Mesendoderm (in vitro differentiated cells): ENCODE results near the gene ATG7.

ENCODE experiments used
- DNase-seq: peaks from one replicate; pipeline ENCODE4 v3.0.0; 2013
- H2AK5ac ChIP-seq: 2 replicates; pipeline ENCODE4 v1.6.1; 2013; ENCODE audit warnings: low read length, inconsistent platforms
- H2BK120ac ChIP-seq: 2 replicates; pipeline ENCODE4 v1.6.1; 2013; ENCODE audit warnings: low read depth, mild to moderate bottlenecking, low read length, moderate library complexity, mixed read lengths
- H2BK15ac ChIP-seq: replicated peaks from 2 replicates; pipeline ENCODE4 v1.6.1; 2013; ENCODE audit warnings: low read depth, mild to moderate bottlenecking, moderate library complexity
- H2BK5ac ChIP-seq: 2 replicates; pipeline ENCODE4 v1.6.1; 2013; ENCODE audit warnings: low read length, inconsistent platforms
- H3K18ac ChIP-seq: 2 replicates; pipeline ENCODE4 v1.6.1; 2013; ENCODE audit warnings: mild to moderate bottlenecking, low read length, mixed read lengths
- H3K23ac ChIP-seq: one replicate; pipeline ENCODE4 v1.6.1; 2013; ENCODE audit warnings: low read length
- H3K27ac ChIP-seq: 2 replicates; pipeline ENCODE4 v1.5.1; 2013; ENCODE audit warnings: low read depth, mild to moderate bottlenecking, inconsistent platforms, low read length, moderate library complexity
- H3K27me3 ChIP-seq: 2 replicates; pipeline ENCODE4 v1.6.1; 2013; ENCODE audit warnings: low read length, control low read depth, mild to moderate bottlenecking, inconsistent platforms; ENCODE audit not compliant: insufficient read depth, poor library complexity
- H3K36me3 ChIP-seq: 2 replicates; pipeline ENCODE4 v1.6.1; 2013; ENCODE audit warnings: low read length, inconsistent platforms; ENCODE audit not compliant: control insufficient read depth, insufficient read depth
- H3K4ac ChIP-seq: one replicate; pipeline ENCODE4 v1.6.1; 2013; ENCODE audit warnings: low read depth, mild to moderate bottlenecking, low read length, moderate library complexity
- H3K4me1 ChIP-seq: 2 replicates; pipeline ENCODE4 v1.6.1; 2013; ENCODE audit warnings: low read depth, low read length, inconsistent platforms; ENCODE audit not compliant: control insufficient read depth
- H3K4me2 ChIP-seq: 2 replicates; pipeline ENCODE4 v1.6.1; 2013; ENCODE audit warnings: low read length
- H3K4me3 ChIP-seq: 2 replicates; pipeline ENCODE4 v1.5.1; 2013; ENCODE audit warnings: mild to moderate bottlenecking, low read length
- H3K56ac ChIP-seq: one replicate; pipeline ENCODE4 v1.6.1; 2013; ENCODE audit warnings: low read length
- H3K79me1 ChIP-seq: 2 replicates; pipeline ENCODE4 v1.6.1; 2013; ENCODE audit warnings: low read length, inconsistent platforms
- H3K79me2 ChIP-seq: 2 replicates; pipeline ENCODE4 v1.6.1; 2013; ENCODE audit warnings: mild to moderate bottlenecking, low read length; ENCODE audit not compliant: control insufficient read depth, insufficient read depth
- H3K9ac ChIP-seq: 2 replicates; pipeline ENCODE4 v1.6.1; 2013; ENCODE audit warnings: low read length, inconsistent platforms
- H4K5ac ChIP-seq: one replicate; pipeline ENCODE4 v1.6.1; 2013; ENCODE audit warnings: low read length
- H4K8ac ChIP-seq: one replicate; pipeline ENCODE4 v1.6.1; 2013; ENCODE audit warnings: low read depth, mild to moderate bottlenecking, control low read depth, low read length, moderate library complexity
- WGBS: extraction: QIAGEN DNeasy Blood & Tissue Kit; methylation state at CpG from one replicate; pipeline ENCODE4 v1.1.7; 2013; ENCODE audit warnings: low lambda C conversion rate, missing lambda C conversion rate; ENCODE audit not compliant: insufficient coverage; ENCODE audit errors: extremely low coverage; 5-methylcytosine and 5-hydroxymethylcytosine counted together

ATG7 gene

GRCh38 chr3:11305509-11305908 is 33.3 kb downstream of the ATG7 start:
- Histone ChIP-seq H3K23ac (no peak overlapping the region), H3K56ac (no peak overlapping the region), H3K18ac (no peak overlapping the region), H3K79me2 (no peaks in the 10 kb centered on the region), H4K5ac (no peak overlapping the region), H2BK15ac (no peak overlapping the region), H3K4ac (no peak overlapping the region), H2BK120ac (no peak overlapping the region), H2BK5ac (no peak overlapping the region), H3K27ac (no peak overlapping the region), H4K8ac (no peak overlapping the region), H2AK5ac (no peak overlapping the region), H3K4me2 (no peak overlapping the region), H3K9ac (no peak overlapping the region), H3K36me3 (no peaks in the 10 kb centered on the region), H3K4me1 (peaks cover 3% of the 10 kb centered on the region), H3K27me3 (no peaks in the 10 kb centered on the region), H3K4me3 (no peak overlapping the region), H3K79me1 (no peaks in the 10 kb centered on the region)
- no CpG with 5 or more reads among the region's 1 CpG for WGBS
- DNase-seq = peak; percentile 16

- Histone ChIP-seq H3K79me1 (no peaks in the 10 kb centered on the region), H3K56ac (no peak overlapping the region), H4K5ac (no peak overlapping the region), H2BK15ac (no peak overlapping the region), H3K9ac (no peak overlapping the region), H2AK5ac (no peak overlapping the region), H3K18ac (no peak overlapping the region), H3K4me2 (no peak overlapping the region), H2BK120ac (no peak overlapping the region), H2BK5ac (no peak overlapping the region), H3K4me3 (no peak overlapping the region), H3K79me2 (no peaks in the 10 kb centered on the region), H3K27me3 (no peaks in the 10 kb centered on the region), H3K4ac (no peak overlapping the region), H3K4me1 (peaks cover 3% of the 10 kb centered on the region), H3K27ac (no peak overlapping the region), H4K8ac (no peak overlapping the region), H3K23ac (no peak overlapping the region), H3K36me3 (no peaks in the 10 kb centered on the region)
- DNase-seq = no peak
- no CpG with 5 or more reads among the region's 5 CpGs for WGBS
Observed at GRCh38 chr3:11306817-11307589, 34.8 kb downstream of the ATG7 start.

GRCh38 chr3:11307830-11308432 is 35.7 kb downstream of the ATG7 start:
- Histone ChIP-seq H3K4me2 (no peak overlapping the region), H4K8ac (no peak overlapping the region), H3K79me1 (no peaks in the 10 kb centered on the region), H2BK120ac (no peak overlapping the region), H3K4me3 (no peak overlapping the region), H3K23ac (no peak overlapping the region), H3K79me2 (no peaks in the 10 kb centered on the region), H2BK5ac (no peak overlapping the region), H3K56ac (no peak overlapping the region), H2BK15ac (no peak overlapping the region), H3K4ac (no peak overlapping the region), H3K18ac (no peak overlapping the region), H3K36me3 (no peaks in the 10 kb centered on the region), H4K5ac (no peak overlapping the region), H3K4me1 (peaks cover 3% of the 10 kb centered on the region), H3K9ac (no peak overlapping the region), H3K27me3 (no peaks in the 10 kb centered on the region), H2AK5ac (no peak overlapping the region), H3K27ac (no peak overlapping the region)
- no CpG with 5 or more reads among the region's 6 CpGs for WGBS
- DNase-seq = no peak

- Histone ChIP-seq H3K23ac (no peak overlapping the region), H3K27me3 (no peaks in the 10 kb centered on the region), H2BK5ac (no peak overlapping the region), H4K5ac (no peak overlapping the region), H3K27ac (no peak overlapping the region), H3K4me1 (peaks cover under 1% of the 10 kb centered on the region), H2BK120ac (no peak overlapping the region), H3K56ac (no peak overlapping the region), H4K8ac (no peak overlapping the region), H3K36me3 (no peaks in the 10 kb centered on the region), H3K4ac (no peak overlapping the region), H3K79me1 (no peaks in the 10 kb centered on the region), H3K9ac (no peak overlapping the region), H3K4me3 (no peak overlapping the region), H2BK15ac (no peak overlapping the region), H3K4me2 (no peak overlapping the region), H3K79me2 (no peaks in the 10 kb centered on the region), H2AK5ac (no peak overlapping the region), H3K18ac (no peak overlapping the region)
- WGBS = no CpG with 5 or more reads among the region's 5 CpGs
- DNase-seq = peak; percentile 36
Observed at GRCh38 chr3:11310258-11310657, 38.1 kb downstream of the ATG7 start.

GRCh38 chr3:11312166-11312565 is 40.0 kb downstream of the ATG7 start:
- WGBS = no CpG with 5 or more reads among the region's 5 CpGs
- Histone ChIP-seq H3K4ac (no peak overlapping the region), H3K18ac (no peak overlapping the region), H2BK120ac (no peak overlapping the region), H3K56ac (no peak overlapping the region), H4K8ac (no peak overlapping the region), H3K36me3 (no peaks in the 10 kb centered on the region), H3K27me3 (no peaks in the 10 kb centered on the region), H3K79me2 (no peaks in the 10 kb centered on the region), H3K79me1 (no peaks in the 10 kb centered on the region), H3K9ac (no peak overlapping the region), H3K4me2 (no peak overlapping the region), H3K4me1 (no peaks in the 10 kb centered on the region), H2BK15ac (no peak overlapping the region), H3K27ac (no peak overlapping the region), H3K4me3 (no peak overlapping the region), H4K5ac (no peak overlapping the region), H2AK5ac (no peak overlapping the region), H3K23ac (no peak overlapping the region), H2BK5ac (no peak overlapping the region)
- no peak for DNase-seq
